ENCODE results near the gene TEX53. TPM values are rescaled to one million over a fixed set of nuclear protein-coding genes. Genes with fewer than 3 reads are reported as not detected.

TEX53 gene
- total and polyA plus RNA-seq, 2 donors (not counting 1 experiment from before 2014, with no cell fraction given) = not detected

GRCh38 chr9:114676901-114677300 lies 19.3 kb upstream of the TEX53 start:
- DNase-seq (ENCODE audit: low read depth in 2 of 2) = peak in 1 of 2 donors; percentile 47
- Histone ChIP-seq H3K79me2 (ENCODE audit: control insufficient read depth, insufficient read depth, low read length) (no peaks in the 10 kb centered on the region), H3K9me3 (ENCODE audit: control insufficient read depth, insufficient read depth, low read depth, low read length) (no peaks in the 10 kb centered on the region), H2AFZ (ENCODE audit: low read length) (no peak overlapping the region), H3K4me2 (ENCODE audit: extremely low read depth, insufficient read depth, low read length) (peak overlapping the region; percentile 17), H3K4me1 (ENCODE audit: control insufficient read depth, extremely low read depth, insufficient read depth, low read length) (peaks cover 2% of the 10 kb centered on the region), H3K36me3 (ENCODE audit: control insufficient read depth, insufficient read depth, low read length) (no peaks in the 10 kb centered on the region), H3K9ac (ENCODE audit: insufficient read depth, low read length) (no peak overlapping the region), H3K4me3 (replicated peaks in 1 of 4; ENCODE audit: control extremely low read depth in 1 of 4, insufficient read depth in 1 of 4, low read depth in 3 of 4, low read length in 4 of 4) (no peak overlapping the region), H4K20me1 (ENCODE audit: control insufficient read depth, extremely low read depth, insufficient read depth, low read length) (no peaks in the 10 kb centered on the region), H3K27ac (ENCODE audit: insufficient read depth, low read length) (peak overlapping the region; percentile 55), H3K27me3 (ENCODE audit: control insufficient read depth, insufficient read depth, low read length) (no peaks in the 10 kb centered on the region)
- TF ChIP-seq EZH2 (IDR thresholded peaks at IDR 0.05; ENCODE audit: low read length, missing control alignments) (no peak), CTCF (conservative IDR thresholded peaks at IDR 0.05 in 1 of 2, IDR thresholded peaks at IDR 0.05 in 1 of 2; ENCODE audit: low read depth in 1 of 2, low read length in 2 of 2) (no peak)

GRCh38 chr9:114674798-114675540 lies 17.4 kb upstream of the TEX53 start:
- DNase-seq (ENCODE audit: low read depth in 2 of 2) = peak in 1 of 2 donors; percentile 51

More at GRCh38 chr9:114674798-114675540, 17.4 kb upstream of the TEX53 start:
- H3K27ac ChIP-seq (ENCODE audit: insufficient read depth, low read length) = no peak overlapping the region
- H3K36me3 ChIP-seq (ENCODE audit: control insufficient read depth, insufficient read depth, low read length) = no peaks in the 10 kb centered on the region
- H4K20me1 ChIP-seq (ENCODE audit: control insufficient read depth, extremely low read depth, insufficient read depth, low read length) = no peaks in the 10 kb centered on the region
- no peaks in the 10 kb centered on the region for H3K27me3 ChIP-seq (ENCODE audit: control insufficient read depth, insufficient read depth, low read length)
- H3K4me3 ChIP-seq (replicated peaks in 1 of 4; ENCODE audit: control extremely low read depth in 1 of 4, insufficient read depth in 1 of 4, low read depth in 3 of 4, low read length in 4 of 4) = no peak overlapping the region
- no peak overlapping the region for H3K9ac ChIP-seq (ENCODE audit: insufficient read depth, low read length)
- H3K79me2 ChIP-seq (ENCODE audit: control insufficient read depth, insufficient read depth, low read length) = no peaks in the 10 kb centered on the region
- no peak overlapping the region for H3K4me2 ChIP-seq (ENCODE audit: extremely low read depth, insufficient read depth, low read length)
- no peak overlapping the region for H2AFZ ChIP-seq (ENCODE audit: low read length)
- no peak for TF ChIP-seq CTCF (conservative IDR thresholded peaks at IDR 0.05 in 1 of 2, IDR thresholded peaks at IDR 0.05 in 1 of 2; ENCODE audit: low read depth in 1 of 2, low read length in 2 of 2)
- no peak for TF ChIP-seq EZH2 (IDR thresholded peaks at IDR 0.05; ENCODE audit: low read length, missing control alignments)
- H3K9me3 ChIP-seq (ENCODE audit: control insufficient read depth, insufficient read depth, low read depth, low read length) = no peaks in the 10 kb centered on the region
- peaks cover 2% of the 10 kb centered on the region for H3K4me1 ChIP-seq (ENCODE audit: control insufficient read depth, extremely low read depth, insufficient read depth, low read length)

All from fibroblast of lung (primary cell).